HFF-Myc (cell line): ENCODE data around the gene JTB.

Experiments
- DNase-seq: peaks from one replicate; pipeline ENCODE4 v3.0.0-alpha.2; 2011; ENCODE audit warnings: low read depth; ENCODE audit errors: extremely low read depth
- H3K4me3 ChIP-seq: replicated peaks from 2 replicates; pipeline ENCODE4 v1.5.1; 2011; ENCODE audit warnings: low read depth, mild to moderate bottlenecking, control low read depth, low read length
- TF ChIP-seq, protein P1 (sequence below): IDR thresholded peaks from 2 replicates; pipeline ENCODE4 v1.5.1; 2012; ENCODE audit warnings: mild to moderate bottlenecking, low read depth, low read length, control low read depth; ENCODE audit errors: missing control alignments

JTB gene

GRCh38 chr1:153960206-153960605 is 17.3 kb downstream of the JTB start:
- H3K4me3 ChIP-seq, result no peak overlapping the region
- TF ChIP-seq, protein P1, sequence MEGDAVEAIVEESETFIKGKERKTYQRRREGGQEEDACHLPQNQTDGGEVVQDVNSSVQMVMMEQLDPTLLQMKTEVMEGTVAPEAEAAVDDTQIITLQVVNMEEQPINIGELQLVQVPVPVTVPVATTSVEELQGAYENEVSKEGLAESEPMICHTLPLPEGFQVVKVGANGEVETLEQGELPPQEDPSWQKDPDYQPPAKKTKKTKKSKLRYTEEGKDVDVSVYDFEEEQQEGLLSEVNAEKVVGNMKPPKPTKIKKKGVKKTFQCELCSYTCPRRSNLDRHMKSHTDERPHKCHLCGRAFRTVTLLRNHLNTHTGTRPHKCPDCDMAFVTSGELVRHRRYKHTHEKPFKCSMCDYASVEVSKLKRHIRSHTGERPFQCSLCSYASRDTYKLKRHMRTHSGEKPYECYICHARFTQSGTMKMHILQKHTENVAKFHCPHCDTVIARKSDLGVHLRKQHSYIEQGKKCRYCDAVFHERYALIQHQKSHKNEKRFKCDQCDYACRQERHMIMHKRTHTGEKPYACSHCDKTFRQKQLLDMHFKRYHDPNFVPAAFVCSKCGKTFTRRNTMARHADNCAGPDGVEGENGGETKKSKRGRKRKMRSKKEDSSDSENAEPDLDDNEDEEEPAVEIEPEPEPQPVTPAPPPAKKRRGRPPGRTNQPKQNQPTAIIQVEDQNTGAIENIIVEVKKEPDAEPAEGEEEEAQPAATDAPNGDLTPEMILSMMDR, result no peak
- DNase-seq, result no peak

DNA sequence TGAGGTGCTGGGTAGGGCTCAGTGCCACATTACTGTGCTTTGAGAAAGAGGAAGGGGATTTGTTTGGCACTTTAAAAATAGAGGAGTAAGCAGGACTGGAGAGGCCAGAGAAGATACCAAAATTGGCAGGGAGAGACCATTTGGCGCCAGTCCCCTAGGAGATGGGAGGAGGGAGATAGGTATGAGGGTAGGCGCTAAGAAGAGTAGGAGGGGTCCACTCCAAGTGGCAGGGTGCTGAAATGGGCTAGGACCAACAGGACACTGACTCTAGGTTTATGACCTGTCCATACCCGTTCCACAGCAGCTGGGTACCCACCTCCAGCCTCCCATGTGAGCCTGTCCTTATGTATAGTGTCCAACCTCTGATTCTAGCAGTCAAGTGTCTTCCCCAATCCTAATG is 18.0 kb downstream of the JTB start:
- no peak overlapping the region for H3K4me3 ChIP-seq
- TF ChIP-seq, protein P1, result no peak
- no peak for DNase-seq

DNA sequence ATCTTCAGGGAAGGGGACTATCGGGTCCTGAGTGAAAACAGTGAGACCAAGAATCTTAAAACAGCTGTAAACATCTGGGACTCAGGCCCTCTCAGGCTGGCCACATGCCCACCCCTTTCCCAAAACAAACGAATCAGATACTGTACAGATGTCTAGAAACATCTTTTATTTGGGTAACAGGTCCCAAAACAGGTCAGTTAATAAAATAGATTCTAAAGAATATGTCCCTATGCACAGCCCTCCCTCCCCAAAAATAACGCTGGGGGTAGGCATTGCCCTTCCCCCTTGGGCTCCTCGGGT is 18.6 kb downstream of the JTB start:
- TF ChIP-seq, protein P1, result no peak
- peak overlapping the region; percentile 93 for H3K4me3 ChIP-seq
- no peak for DNase-seq

DNA sequence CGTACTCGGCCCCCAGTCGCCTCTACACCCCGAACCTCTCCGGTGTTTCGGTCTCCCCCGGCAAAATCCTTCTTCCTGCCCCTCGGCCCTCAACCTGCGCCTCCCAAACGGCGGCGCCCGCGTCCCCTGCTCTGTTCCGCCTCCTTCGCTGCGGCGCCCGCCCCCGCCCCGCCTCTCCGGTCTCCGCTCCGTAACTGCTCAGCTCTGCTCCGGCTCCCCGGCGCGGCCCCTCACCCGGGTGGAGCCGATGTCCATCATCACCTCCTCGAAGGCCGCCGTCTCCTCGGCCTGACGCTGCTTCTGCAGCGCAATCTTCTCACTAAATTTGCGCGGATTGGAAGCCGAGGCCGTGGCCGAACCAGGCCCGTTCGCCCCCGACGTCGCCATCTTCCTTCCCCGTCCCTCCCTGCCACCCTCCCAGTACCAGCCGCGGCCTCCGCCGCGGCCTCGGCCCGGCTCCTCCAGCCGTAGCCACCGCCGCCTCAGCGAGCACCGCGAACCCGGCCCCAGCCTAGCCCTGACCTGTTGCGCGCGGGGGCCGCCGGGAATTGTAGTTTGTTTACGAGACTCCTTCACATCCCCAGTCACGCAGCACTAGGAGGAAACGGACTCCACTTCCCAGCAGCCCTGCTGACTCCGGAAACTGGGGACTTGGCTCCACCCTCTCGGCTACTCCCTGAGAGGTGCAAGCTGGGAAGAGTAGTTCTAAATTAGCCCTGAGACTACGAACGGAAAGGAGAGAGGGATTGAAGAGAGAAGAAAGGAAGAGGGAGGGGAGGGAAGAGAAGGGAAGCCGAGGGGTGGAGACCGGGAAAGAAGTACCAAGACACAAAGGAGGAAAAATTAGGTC is 19.1 kb downstream of the JTB start, which contains the start of gene CRTC2:
TSS of gene CRTC2 (minus strand) at position 502 of the 850 bp plus-strand sequence. CDS start at position 387, 115 bp downstream.
- TF ChIP-seq, protein P1, result no peak
- H3K4me3 ChIP-seq, result peak within 1 kb of the TSS; percentile 93
- peak; percentile 98 for DNase-seq

DNA sequence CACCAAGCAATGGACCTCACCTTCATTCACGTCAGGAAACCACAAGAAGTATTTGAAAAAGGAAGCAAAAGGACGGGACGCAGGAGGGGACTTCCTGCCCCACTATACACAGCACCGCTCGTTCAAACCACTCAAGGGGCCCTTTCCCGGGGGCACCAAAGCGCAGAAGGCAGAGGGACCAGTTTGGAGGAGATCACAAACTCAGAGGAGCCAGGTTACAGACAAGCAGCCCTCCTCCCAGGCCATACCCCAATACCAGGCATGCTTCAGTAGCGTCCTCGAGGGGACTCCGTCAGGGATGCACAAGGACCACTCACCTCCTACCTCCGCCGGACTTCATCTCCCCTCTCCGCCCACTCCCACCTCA is 19.7 kb downstream of the JTB start:
- TF ChIP-seq, protein P1, result no peak
- no peak for DNase-seq
- peak overlapping the region; percentile 93 for H3K4me3 ChIP-seq

DNA sequence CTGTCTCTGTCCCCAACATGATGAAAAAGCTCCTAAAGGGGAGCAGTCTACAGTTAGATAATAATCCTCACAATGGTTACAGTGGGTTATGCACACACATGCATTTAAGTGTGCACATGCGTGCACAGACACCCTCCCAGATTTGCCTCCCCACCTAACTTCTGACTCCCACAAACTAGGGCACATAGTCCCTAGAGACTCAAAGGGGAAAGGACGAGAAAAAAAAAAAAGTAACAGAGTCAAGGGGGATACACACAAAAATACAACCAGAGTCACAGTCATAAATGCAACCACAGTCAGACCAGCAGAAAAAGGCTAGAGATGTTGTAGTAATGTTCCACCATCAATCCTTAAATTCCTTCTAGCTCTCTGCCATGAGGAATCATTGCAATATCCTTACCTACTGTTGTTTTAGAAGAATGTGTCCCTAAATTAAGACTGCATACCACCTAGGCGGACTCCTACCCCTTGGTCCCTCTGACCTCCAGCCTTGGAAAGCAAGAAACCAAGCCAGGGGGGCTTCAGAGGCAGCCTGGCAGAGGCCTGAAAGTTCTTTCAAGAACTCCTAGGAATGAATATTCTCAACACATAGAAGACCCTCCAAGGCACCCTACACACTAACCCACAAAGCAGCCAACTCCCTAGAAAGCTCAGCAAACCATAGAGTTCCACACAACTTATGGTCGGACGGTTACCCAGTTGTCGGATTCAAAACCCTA is 20.3 kb downstream of the JTB start:
- TF ChIP-seq, protein P1, result no peak
- DNase-seq, result no peak
- H3K4me3 ChIP-seq, result peak overlapping the region; percentile 93

DNA sequence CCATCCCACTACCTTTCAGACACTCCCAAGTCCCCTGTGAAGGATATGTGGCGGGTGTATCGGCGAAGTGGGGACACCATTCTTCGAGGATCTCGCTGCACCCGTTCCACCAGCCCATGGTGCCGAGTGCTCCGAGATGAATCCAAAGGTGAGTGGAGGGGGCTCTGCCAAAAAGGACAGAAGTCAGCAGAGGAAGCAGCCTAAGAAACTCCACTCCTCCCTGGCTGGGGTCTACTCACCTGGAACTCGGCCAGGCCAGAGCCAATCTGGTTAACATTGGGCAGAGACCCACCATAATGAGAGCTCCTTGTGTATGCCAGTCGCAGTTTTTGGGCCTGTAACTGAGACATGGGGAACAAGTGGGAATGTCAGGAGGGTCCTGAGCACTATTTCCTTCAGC is 22.6 kb downstream of the JTB start:
- TF ChIP-seq, protein P1, result no peak
- H3K4me3 ChIP-seq, result no peak overlapping the region
- no peak for DNase-seq
